Activated CD8-positive, alpha-beta memory T cell treated with anti-CD3 and anti-CD28 coated beads, Interleukin-2, amount 10 ng/mL, durations not matched to agents 7 days and 5 days (primary cell): Measurements from ENCODE around the gene GSS. TPM values are rescaled to one million over a fixed set of nuclear protein-coding genes. Genes with fewer than 3 reads are reported as not detected.
A peak's percentile ranks its signal among the peaks of the same experiment; 100 is the strongest.

ENCODE experiments used
- ATAC-seq: fragments of 150-1000 bp; cut with Tn5 transposase; one replicate; pipeline ENCODE4 v1.10.0; 2021; ENCODE audit warnings: moderate library complexity
- CTCF ChIA-PET: fragments of 350-600 bp; sonication (Branson Sonifier 250); formaldehyde crosslinking; loops from one replicate; lab custom pipeline; 2021; ENCODE audit warnings: antibody characterized with exemption; lab: Charles Lee
- DNase-seq: peaks from one replicate; pipeline ENCODE4 v3.0.0-alpha.2; 2020
- H3K27ac Mint-ChIP-seq: one replicate; pipeline ENCODE4 v1.8.0; 2021; ENCODE audit warnings: mild to moderate bottlenecking, mixed read lengths
- H3K27me3 Mint-ChIP-seq: one replicate; pipeline ENCODE4 v1.8.0; 2021; ENCODE audit warnings: mixed read lengths
- H3K36me3 Mint-ChIP-seq: one replicate; pipeline ENCODE4 v1.8.0; 2021; ENCODE audit warnings: mild to moderate bottlenecking, mixed read lengths
- H3K4me1 Mint-ChIP-seq: one replicate; pipeline ENCODE4 v1.8.0; 2021; ENCODE audit warnings: mixed read lengths
- H3K4me3 Mint-ChIP-seq: one replicate; pipeline ENCODE4 v1.8.0; 2021; ENCODE audit warnings: mild to moderate bottlenecking, moderate library complexity, mixed read lengths
- H3K9me3 Mint-ChIP-seq: one replicate; pipeline ENCODE4 v1.8.0; 2022; ENCODE audit warnings: low read depth, mixed read lengths
- total RNA-seq, 2 experiments: library from RNA; stranded (reverse); gene quantifications; one replicate each; pipeline ENCODE4 v1.2.3, GENCODE V29; 2021

GSS gene
- total RNA-seq, 2 experiments from 2014 or later: 59.4 to 64.6 TPM

DNA sequence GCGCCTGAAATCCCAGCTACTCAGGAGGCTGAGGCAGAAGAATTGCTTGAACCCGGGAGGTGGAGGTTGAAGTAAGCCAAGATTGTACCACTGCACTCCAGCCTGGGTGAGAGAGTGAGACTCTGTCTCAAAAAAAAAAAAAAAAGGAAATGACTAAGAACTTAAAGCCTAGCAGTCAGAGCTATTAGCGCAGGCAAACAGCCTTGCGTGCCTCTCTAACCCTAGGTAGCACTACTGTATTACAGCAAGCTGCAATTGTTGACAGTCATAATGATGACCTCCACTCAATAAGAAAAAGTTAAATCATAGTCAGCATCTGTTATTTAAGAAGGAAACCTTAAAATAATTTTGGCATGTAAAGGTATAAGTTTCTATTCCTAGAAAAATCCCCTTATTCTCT is 14.4 kb downstream of the GSS start:
- H3K36me3 Mint-ChIP-seq: peaks cover 42% of the 10 kb centered on the region
- no peak for DNase-seq
- no peak for ATAC-seq
- no peaks in the 10 kb centered on the region for H3K4me1 Mint-ChIP-seq
- CTCF ChIA-PET: interaction anchor here (1.4 to 1.8 kb wide), 3 partner anchors 10 to 67 kb away, joined by 4 to 10 read pairs (median 5); partner anchors contain the start of genes GSS and MYH7B
- H3K27me3 Mint-ChIP-seq: no peaks in the 10 kb centered on the region
- no peaks in the 10 kb centered on the region for H3K9me3 Mint-ChIP-seq
- H3K27ac Mint-ChIP-seq: no peak overlapping the region
- no peak overlapping the region for H3K4me3 Mint-ChIP-seq

DNA sequence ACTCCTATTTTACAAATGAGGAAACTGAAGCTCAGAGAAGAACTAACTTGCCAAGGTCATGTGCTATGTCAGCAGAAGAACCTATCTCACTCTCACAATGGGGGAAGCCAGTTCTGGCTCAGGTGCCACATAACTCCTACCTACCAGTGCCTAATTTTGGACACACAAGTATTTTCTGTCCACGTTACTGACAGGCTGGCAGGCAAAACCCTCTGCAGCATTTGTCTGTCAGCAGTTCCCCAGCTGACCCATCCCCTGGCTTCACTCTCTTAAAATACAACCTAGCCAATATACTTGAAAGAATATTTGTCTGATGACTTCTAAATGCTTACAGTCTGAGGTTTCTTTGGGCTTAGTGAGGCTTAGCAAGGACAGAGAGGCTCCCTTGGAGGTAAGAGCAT is 15.5 kb downstream of the GSS start:
- no peak for DNase-seq
- H3K4me3 Mint-ChIP-seq: no peak overlapping the region
- H3K27ac Mint-ChIP-seq: no peak overlapping the region
- no peaks in the 10 kb centered on the region for H3K27me3 Mint-ChIP-seq
- H3K4me1 Mint-ChIP-seq: no peaks in the 10 kb centered on the region
- CTCF ChIA-PET: interaction anchor here (1.1 to 1.5 kb wide), 2 partner anchors 11 to 64 kb away, joined by 3 to 4 read pairs; partner anchors contain the start of gene ACSS2
- no peaks in the 10 kb centered on the region for H3K9me3 Mint-ChIP-seq
- ATAC-seq: no peak
- H3K36me3 Mint-ChIP-seq: peaks cover 35% of the 10 kb centered on the region

DNA sequence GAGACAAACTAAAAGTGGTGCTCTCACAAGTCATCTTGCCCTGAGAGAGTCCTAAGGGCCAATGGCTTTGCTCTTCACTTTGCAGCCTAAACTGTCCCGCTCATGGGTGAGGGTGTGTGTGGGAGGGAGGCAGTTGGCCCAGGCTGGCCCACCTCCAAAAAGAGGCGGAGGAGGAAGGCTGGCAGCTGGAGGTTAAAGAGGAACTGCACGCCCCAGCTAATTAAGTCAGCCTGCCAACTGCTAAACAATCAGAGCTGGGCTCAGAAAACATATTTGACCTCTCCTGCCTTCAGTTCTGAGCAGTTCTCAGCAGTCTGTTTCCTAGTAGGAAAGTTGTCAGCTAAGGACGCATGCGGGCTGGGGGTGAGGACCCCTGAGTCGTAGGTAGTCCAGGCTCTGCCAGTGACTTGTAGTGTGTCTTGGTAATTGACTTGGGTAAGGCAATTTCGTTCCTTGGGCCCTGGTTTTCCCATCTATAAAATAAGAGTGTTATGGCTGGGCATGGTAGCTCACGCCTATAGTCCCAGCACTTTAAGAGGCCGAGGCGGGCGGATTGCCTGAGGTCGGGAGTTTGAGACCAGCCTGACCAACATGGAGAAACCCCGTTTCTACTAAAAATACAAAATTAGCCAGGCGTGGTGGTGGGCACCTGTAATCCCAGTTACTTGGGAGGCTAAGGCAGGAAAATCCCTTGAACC is 17.0 kb downstream of the GSS start:
- CTCF ChIA-PET: no interaction called here
- DNase-seq: no peak
- no peaks in the 10 kb centered on the region for H3K4me1 Mint-ChIP-seq
- ATAC-seq: no peak
- H3K9me3 Mint-ChIP-seq: no peaks in the 10 kb centered on the region
- H3K27ac Mint-ChIP-seq: no peak overlapping the region
- H3K27me3 Mint-ChIP-seq: no peaks in the 10 kb centered on the region
- no peak overlapping the region for H3K4me3 Mint-ChIP-seq
- peaks cover 30% of the 10 kb centered on the region for H3K36me3 Mint-ChIP-seq

DNA sequence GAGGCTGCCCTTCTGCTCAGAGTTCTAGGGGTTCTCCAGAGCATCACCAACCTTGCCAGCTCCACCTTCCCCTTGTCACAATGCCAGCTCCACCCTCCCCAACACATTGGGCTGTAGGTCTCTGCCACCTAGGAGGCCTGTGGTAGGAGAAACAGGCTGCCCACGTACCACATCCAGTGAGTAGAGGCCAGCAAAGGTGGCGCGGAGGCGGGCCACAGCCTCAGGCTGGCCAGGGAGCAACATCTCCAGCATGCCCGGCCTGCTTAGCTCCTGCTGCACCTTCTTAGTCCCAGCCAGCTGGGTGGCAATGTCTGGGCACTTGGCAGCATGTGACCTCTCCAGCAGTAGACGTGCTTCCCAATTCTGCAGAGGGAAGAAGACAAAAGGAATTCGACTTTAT is 23.8 kb downstream of the GSS start:
- no peak for ATAC-seq
- no peak overlapping the region for H3K4me3 Mint-ChIP-seq
- CTCF ChIA-PET: interaction anchor here (1.2 kb wide), 1 partner anchor 9 kb away, joined by 3 read pairs; no protein-coding TSS in a partner anchor
- H3K9me3 Mint-ChIP-seq: no peaks in the 10 kb centered on the region
- peaks cover 31% of the 10 kb centered on the region for H3K36me3 Mint-ChIP-seq
- no peak for DNase-seq
- no peak overlapping the region for H3K27ac Mint-ChIP-seq
- no peaks in the 10 kb centered on the region for H3K27me3 Mint-ChIP-seq
- peaks cover 6% of the 10 kb centered on the region for H3K4me1 Mint-ChIP-seq

DNA sequence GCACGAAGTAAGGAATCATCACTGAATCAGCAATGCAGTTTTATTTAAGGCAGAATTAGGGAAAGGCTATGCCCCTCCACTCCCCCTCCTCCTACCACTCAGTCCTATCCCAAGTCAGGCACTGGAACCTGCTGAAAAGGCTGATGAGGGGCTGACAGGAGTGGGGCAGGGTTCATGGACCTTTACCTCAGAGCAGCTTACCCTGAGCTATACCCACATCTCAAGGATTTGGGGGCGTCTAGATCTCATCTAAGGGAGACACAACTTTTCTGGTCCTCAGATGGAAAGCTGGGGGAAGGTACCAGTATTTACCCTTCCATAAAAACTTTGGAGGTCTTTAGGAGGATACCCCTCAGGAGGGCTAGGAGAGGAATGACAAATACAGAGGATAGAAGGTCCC is 27.2 kb downstream of the GSS start:
- Mint-ChIP-seq H3K36me3 (peaks cover 38% of the 10 kb centered on the region), H3K27ac (no peak overlapping the region), H3K4me1 (peaks cover 24% of the 10 kb centered on the region), H3K4me3 (no peak overlapping the region), H3K27me3 (no peaks in the 10 kb centered on the region), H3K9me3 (no peaks in the 10 kb centered on the region)
- CTCF ChIA-PET: no interaction called here
- DNase-seq (no peak), ATAC-seq (no peak)

DNA sequence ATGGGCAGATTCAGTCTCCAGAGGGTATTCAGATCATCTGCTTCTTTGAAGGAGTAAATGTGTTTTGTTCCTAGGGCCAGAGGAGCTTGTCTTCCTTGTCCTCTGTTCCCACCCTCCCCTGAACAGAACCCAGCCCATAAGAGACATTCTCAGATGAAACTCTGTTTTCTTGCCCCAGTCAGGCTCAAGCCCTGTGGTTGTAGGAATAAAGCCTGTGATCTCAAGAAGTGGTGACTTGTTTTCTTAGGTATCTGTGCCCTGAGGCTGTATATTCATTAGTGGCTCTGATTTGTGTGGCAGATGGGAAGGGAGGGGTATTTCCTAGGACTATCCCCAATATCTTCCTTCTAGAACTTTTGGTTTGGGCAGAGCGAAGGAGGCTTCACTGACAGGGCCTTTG is 27.9 kb downstream of the GSS start:
- CTCF ChIA-PET: no interaction called here

DNA sequence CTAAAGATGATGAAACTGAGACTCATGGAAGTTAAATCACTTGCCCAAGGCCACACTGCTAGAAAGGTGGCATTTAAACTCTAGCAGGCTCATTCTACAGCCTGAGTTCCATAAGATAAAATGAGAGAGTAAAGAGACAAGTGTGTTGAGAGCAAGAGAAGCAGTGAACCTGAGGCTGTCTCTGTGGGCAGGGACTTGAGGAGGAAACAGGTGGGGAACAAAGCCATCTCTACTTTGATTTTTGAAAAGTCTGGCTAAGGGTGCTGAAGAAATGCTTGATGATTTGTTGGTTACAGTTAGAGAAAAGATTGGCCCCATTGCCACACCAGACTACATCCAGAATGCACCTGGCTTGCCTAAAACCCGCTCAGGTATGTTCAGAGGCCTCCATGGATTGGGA is 29.0 kb downstream of the GSS start:
- Mint-ChIP-seq H3K4me3 (no peak overlapping the region), H3K36me3 (peaks cover 36% of the 10 kb centered on the region), H3K4me1 (peaks cover 26% of the 10 kb centered on the region), H3K27me3 (no peaks in the 10 kb centered on the region), H3K27ac (peak overlapping the region; percentile 4), H3K9me3 (no peaks in the 10 kb centered on the region)
- ATAC-seq: no peak
- CTCF ChIA-PET: no interaction called here
- no peak for DNase-seq

More for the DNA sequence above, 27.9 kb downstream of the GSS start:
- Mint-ChIP-seq H3K4me1 (peaks cover 24% of the 10 kb centered on the region), H3K36me3 (peaks cover 34% of the 10 kb centered on the region), H3K27me3 (no peaks in the 10 kb centered on the region), H3K4me3 (no peak overlapping the region), H3K9me3 (no peaks in the 10 kb centered on the region), H3K27ac (peak overlapping the region; percentile 15)
- no peak for DNase-seq
- no peak for ATAC-seq

DNA sequence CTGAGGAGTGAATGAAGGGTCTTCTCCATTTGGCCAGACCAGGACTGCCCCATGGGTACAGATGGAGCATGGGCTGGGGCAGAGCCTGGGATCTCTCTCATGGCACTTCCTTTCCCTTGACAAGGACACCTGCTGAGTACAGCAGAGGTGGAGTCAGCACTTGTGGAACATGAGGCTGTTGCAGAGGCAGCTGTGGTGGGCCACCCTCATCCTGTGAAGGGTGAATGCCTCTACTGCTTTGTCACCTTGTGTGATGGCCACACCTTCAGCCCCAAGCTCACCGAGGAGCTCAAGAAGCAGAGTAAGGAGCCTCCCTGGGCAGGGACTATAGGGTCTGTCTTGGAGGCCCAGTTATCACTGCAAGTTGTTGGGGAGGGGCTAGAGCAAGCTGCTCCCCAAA is 29.6 kb downstream of the GSS start:
- CTCF ChIA-PET: no interaction called here

DNA sequence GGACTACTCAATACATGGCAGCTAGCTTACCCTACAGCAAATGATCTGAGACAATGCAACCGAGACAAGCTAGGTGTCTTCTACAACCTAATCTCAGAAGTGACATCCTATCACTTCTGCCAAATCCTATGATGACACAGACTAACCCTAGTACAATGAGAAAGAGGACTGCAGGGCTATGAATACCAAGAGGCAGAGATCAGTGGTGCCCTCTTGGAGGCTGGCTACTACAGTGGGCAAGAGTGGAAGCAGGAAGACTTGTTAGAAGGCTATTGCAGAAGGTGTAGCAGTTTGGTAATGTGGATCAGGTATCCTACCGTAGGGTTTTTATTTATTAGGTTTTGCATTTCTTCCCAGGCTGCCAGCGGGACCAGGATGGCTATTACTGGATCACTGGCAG is 30.3 kb downstream of the GSS start:
- CTCF ChIA-PET: no interaction called here
- peaks cover 35% of the 10 kb centered on the region for H3K36me3 Mint-ChIP-seq

More for the DNA sequence above, 29.6 kb downstream of the GSS start:
- peak overlapping the region; percentile 24 for H3K27ac Mint-ChIP-seq
- H3K4me3 Mint-ChIP-seq: no peak overlapping the region
- peaks cover 35% of the 10 kb centered on the region for H3K36me3 Mint-ChIP-seq
- DNase-seq (peak; percentile 55), ATAC-seq (peak; percentile 73)
- H3K27me3 Mint-ChIP-seq: no peaks in the 10 kb centered on the region
- H3K4me1 Mint-ChIP-seq: peaks cover 32% of the 10 kb centered on the region
- no peaks in the 10 kb centered on the region for H3K9me3 Mint-ChIP-seq

DNA sequence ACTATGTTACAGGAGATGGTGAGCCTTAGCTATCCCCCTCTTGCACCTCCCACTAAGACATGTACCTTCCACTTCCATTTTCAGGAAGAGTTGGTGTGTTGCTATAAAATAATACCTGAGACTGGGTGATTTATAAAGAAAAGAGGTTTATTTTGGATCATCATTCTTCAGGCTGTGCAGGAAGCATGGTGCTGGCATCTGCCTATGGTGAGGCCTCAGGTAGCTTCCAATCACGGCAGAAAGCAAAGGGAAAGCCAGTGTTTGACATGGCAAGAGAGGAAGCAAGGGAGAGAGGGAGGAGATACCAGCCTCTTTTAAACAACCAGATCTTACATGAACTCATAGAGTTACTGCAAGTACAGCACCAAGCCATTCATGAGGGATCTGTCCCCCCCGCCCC is 32.2 kb downstream of the GSS start:
- Mint-ChIP-seq H3K9me3 (no peaks in the 10 kb centered on the region), H3K27ac (no peak overlapping the region), H3K36me3 (peaks cover 41% of the 10 kb centered on the region), H3K4me3 (no peak overlapping the region), H3K4me1 (peaks cover 51% of the 10 kb centered on the region), H3K27me3 (no peaks in the 10 kb centered on the region)
- ATAC-seq: no peak
- DNase-seq: no peak
- CTCF ChIA-PET: interaction anchor here (1.1 to 1.9 kb wide), 5 partner anchors 13 to 50 kb away, joined by 3 to 5 read pairs (median 3); partner anchors contain the start of genes GSS and MYH7B

More for the DNA sequence above, 30.3 kb downstream of the GSS start:
- H3K9me3 Mint-ChIP-seq: no peaks in the 10 kb centered on the region
- no peak overlapping the region for H3K27ac Mint-ChIP-seq
- DNase-seq: no peak
- H3K4me1 Mint-ChIP-seq: peaks cover 39% of the 10 kb centered on the region
- no peaks in the 10 kb centered on the region for H3K27me3 Mint-ChIP-seq
- no peak overlapping the region for H3K4me3 Mint-ChIP-seq
- ATAC-seq: no peak

DNA sequence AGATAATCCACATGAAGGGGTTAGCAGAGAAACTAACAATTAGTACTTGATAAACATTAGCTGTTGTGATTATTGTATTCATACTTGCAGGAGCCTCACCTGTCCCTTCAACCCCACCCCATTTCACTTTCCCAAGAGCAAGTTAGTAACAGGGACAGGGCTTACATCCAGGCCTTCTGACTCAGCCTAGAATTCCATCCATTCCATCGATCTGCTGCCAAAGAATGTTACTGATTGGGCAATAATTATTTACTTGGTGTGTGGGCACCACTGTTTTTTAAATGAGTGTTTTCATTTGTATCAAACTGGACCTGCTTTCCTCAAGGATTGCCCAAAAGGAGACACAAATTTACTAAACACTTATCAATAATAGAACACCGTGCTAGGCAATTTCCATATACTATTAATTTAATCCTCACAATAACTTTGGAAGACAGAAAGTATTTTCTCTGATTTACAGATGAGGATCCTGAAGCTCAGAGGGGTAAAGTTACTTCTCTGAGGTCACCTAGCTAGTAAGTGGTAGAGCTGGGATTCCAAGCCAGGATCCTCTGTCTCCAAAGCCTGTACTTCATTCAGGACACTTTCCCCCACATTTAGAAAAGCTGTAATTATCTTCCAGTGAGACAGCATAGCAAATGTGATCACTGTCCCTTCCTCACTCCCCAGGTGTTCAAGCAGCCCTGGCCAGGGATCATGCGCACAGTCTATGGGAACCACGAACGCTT is 32.8 kb downstream of the GSS start:
- Mint-ChIP-seq H3K36me3 (peaks cover 45% of the 10 kb centered on the region), H3K4me3 (no peak overlapping the region), H3K27ac (no peak overlapping the region), H3K4me1 (peaks cover 57% of the 10 kb centered on the region), H3K9me3 (peaks cover 2% of the 10 kb centered on the region), H3K27me3 (no peaks in the 10 kb centered on the region)
- CTCF ChIA-PET: interaction anchor here (1.1 to 1.9 kb wide), 5 partner anchors 9 to 49 kb away, joined by 3 to 5 read pairs (median 3); partner anchors contain the start of genes GSS and MYH7B
- no peak for DNase-seq
- ATAC-seq: no peak

DNA sequence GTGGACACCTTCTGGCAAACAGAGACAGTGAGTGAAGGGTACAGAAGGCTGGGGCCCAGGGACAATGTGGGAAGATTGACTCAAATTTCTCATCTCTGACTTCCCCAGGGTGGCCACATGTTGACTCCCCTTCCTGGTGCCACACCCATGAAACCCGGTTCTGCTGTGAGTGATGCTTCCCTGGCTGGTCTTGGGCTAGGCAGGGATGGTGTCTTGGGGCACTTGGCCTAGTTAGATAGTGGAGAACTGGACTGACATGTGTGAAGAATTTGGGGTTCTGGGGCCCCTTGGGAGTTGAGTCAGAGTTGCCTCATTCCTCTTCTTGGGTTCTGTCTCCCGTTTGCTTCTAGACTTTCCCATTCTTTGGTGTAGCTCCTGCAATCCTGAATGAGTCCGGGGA is 34.2 kb downstream of the GSS start:
- Mint-ChIP-seq H3K27ac (no peak overlapping the region), H3K27me3 (no peaks in the 10 kb centered on the region), H3K36me3 (peaks cover 46% of the 10 kb centered on the region), H3K4me3 (no peak overlapping the region), H3K4me1 (peaks cover 58% of the 10 kb centered on the region), H3K9me3 (peaks cover 3% of the 10 kb centered on the region)
- ATAC-seq (no peak), DNase-seq (no peak)
- CTCF ChIA-PET: no interaction called here

DNA sequence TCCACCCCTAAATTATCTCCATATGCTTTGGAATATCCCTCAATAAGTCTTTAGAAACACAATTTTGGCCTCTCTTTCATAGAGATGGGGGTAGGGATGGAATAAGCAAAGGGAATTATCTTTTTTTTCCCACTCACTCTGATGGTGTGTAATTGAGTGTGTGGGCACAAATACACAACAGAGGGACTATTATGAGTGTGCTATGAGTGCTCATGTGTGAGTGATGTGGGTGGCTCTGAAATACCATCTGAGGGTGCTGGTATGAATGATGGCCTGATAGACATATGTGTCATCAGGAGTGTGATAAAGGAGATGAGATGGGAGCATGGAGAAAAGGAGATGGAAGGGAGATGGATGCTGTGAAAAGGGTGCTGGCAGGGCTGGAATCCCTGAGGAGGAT is 35.6 kb downstream of the GSS start:
- DNase-seq (no peak), ATAC-seq (no peak)
- CTCF ChIA-PET: no interaction called here
- H3K9me3 Mint-ChIP-seq: peaks cover 3% of the 10 kb centered on the region
- peaks cover 35% of the 10 kb centered on the region for H3K36me3 Mint-ChIP-seq
- H3K27ac Mint-ChIP-seq: peak overlapping the region; percentile 26
- no peaks in the 10 kb centered on the region for H3K27me3 Mint-ChIP-seq
- H3K4me3 Mint-ChIP-seq: no peak overlapping the region
- H3K4me1 Mint-ChIP-seq: peaks cover 46% of the 10 kb centered on the region
